ENCODE data around the gene HSD11B1. TPM values are rescaled to one million over a fixed set of nuclear protein-coding genes. Genes with fewer than 3 reads are reported as not detected.
A peak's percentile ranks its signal among the peaks of the same experiment; 100 is the strongest.

The HSD11B1 gene
- total RNA-seq, result 1 to 10 TPM in 1 of 5 donors, under 1 TPM in 1, not detected in 3; 0.41 to 1.1 TPM
- total RNA-seq (2013), result 0.63 TPM
- 0 to 5.8 (median 0.06) reads per million in 29 experiments for total RNA-seq

DNA sequence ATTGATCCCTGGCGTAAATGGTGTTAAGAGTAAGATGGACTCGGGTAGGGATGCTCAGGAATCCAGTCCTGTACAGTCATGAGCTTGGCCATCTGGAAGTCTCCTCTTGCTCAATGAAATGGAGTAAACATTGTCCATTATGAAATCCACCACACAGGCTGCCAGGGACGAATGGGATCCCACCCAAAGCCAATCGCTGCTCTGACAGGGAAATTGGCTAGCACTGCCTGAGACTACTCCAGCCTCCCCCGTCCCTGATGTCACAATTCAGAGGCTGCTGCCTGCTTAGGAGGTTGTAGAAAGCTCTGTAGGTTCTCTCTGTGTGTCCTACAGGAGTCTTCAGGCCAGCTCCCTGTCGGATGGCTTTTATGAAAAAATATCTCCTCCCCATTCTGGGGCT is at the start of gene HSD11B1:
Gene HSD11B1 (plus strand): TSS at position 263 of the 400 bp plus-strand sequence. CDS start 97 bp downstream, at position 360.
- H3K4me1 ChIP-seq (ENCODE audit: control insufficient read depth in 1 of 2, extremely low read depth in 1 of 2, insufficient read depth in 2 of 2, low read length in 2 of 2), result no peaks in the 10 kb centered on the region
- Mint-ChIP-seq H3K36me3 (peaks cover 4% of the 10 kb centered on the region), H3K4me3 (no peak within 1 kb of the TSS), H3K27ac (no peak within 1 kb of the TSS), H3K4me1 (peaks cover under 1 to 12% (median 11%) of the 10 kb centered on the region in 3 donors), H3K27me3 (peaks cover 0 to 2% of the 10 kb centered on the region in 2 donors), H3K9me3 (no peaks in the 10 kb centered on the region)
- no peak for DNase-seq
- WGBS (ENCODE audit: insufficient coverage), result 100% methylated on average over 1 of the region's 6 CpGs
- ChIA-PET POLR2A (no interaction called here), CTCF (interaction anchor here in 1 of 2 donors (0.6 kb wide), 1 partner anchor 40 kb away, joined by 3 read pairs; no protein-coding TSS in a partner anchor)
- H3K27ac ChIP-seq (ENCODE audit: low read length), result no peak within 1 kb of the TSS
- no peaks in the 10 kb centered on the region for H3K36me3 ChIP-seq (ENCODE audit: control insufficient read depth in 2 of 2, extremely low read depth in 1 of 2, insufficient read depth in 1 of 2, low read length in 1 of 2)
- no peaks in the 10 kb centered on the region for H3K9me3 ChIP-seq
- ATAC-seq (replicated peaks in 1 of 4), result no peak
- H3K27me3 ChIP-seq (replicated peaks in 1 of 2; ENCODE audit: control insufficient read depth in 2 of 2, extremely low read depth in 1 of 2, insufficient read depth in 2 of 2, low read length in 1 of 2), result no peaks in the 10 kb centered on the region
- no peak within 1 kb of the TSS for H3K4me3 ChIP-seq (ENCODE audit: control insufficient read depth in 1 of 2, extremely low read depth in 1 of 2, low read length in 1 of 2)

DNA sequence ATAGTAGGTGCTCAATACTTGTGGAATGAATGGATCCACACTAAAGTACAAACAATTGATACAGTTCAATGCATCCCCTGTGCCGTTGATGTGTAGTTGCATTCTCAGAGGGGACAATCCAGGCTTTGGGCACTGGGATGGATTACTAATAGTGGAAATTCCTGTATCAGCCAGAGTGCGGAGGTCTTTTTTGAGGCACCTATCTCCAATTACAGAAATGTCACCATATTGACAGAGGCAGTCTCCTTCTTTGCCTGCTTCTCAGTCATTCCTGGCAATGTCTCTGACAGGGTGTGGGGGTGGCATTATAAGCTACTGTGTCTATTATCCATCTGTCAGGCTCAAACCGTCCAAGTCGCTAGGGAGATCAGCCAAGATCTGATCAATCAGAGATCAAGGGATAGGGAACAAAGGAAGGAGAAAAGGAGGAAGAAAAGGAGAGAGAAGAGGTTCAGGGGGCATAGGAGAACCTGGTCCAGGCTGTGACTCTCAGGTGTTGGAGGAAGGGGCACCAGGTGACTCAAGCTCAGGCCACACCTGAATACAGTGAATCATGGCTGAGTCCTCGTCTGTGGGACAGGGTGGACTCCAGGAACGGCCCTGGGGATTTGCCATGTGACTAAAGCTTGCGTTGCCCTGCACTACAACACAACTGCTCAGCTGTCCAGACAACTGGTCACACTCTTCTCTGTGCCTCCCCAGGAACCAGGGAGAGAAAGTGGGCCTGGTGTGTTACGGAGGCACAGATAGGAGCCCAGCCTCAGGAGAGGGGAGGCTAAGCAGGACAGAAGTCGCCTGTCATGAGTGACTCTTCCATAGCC is 49.0 kb upstream of the HSD11B1 start:
- peaks cover 0 to 9% of the 10 kb centered on the region in 2 experiments for H3K4me1 ChIP-seq (ENCODE audit: control insufficient read depth in 1 of 2, extremely low read depth in 1 of 2, insufficient read depth in 2 of 2, low read length in 2 of 2)
- peaks cover 3 to 5% of the 10 kb centered on the region in 2 donors for H3K27me3 Mint-ChIP-seq

DNA sequence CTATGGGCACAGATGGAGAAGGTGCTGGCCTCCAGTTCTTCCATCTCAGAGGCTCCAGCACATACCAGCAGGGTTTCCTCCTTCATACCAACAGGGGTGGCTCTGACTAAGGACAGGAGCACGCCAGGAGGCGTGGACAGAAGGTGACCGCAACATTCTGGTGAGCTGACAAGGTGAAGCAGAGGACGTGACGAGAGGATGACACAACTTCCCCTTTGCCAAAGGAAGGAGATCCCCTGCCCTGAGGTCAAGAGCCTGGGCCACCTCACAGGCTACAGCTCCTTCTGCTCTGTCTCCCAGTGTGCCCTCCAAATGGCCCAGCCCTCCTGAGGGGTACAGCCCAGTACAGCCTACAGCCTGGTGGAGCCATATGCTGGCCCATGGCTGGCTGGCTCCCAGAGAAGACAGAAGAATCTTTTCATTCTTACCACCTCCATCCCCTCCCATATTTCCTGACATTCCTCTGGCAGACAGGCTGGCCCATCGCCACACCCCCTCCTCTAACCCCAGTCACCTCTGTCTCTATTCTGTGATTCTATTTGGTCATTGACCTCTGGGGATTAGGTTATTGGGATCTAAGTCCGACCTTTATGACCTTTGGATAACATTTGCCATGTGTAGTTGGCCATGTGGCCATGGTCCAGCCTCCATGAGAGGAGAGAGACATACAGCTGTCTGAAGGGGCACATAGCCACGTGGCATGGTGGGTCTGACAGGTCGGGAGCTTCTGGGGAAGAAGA is 47.3 kb upstream of the HSD11B1 start:
- ATAC-seq (replicated peaks in 1 of 4) (no peak), DNase-seq (peak in 5 of 35 experiments; percentile 6 to 50 (median 15))
- H3K4me3 Mint-ChIP-seq, result no peak overlapping the region
- Histone ChIP-seq H3K27me3 (replicated peaks in 1 of 2; ENCODE audit: control insufficient read depth in 2 of 2, extremely low read depth in 1 of 2, insufficient read depth in 2 of 2, low read length in 1 of 2) (peaks cover 0 to 2% of the 10 kb centered on the region in 2 experiments), H3K4me3 (ENCODE audit: control insufficient read depth in 1 of 2, extremely low read depth in 1 of 2, low read length in 1 of 2) (no peak overlapping the region), H3K9me3 (no peaks in the 10 kb centered on the region), H3K4me1 (ENCODE audit: control insufficient read depth in 1 of 2, extremely low read depth in 1 of 2, insufficient read depth in 2 of 2, low read length in 2 of 2) (no peaks in the 10 kb centered on the region), H3K27ac (ENCODE audit: low read length) (no peak overlapping the region), H3K36me3 (ENCODE audit: control insufficient read depth in 2 of 2, extremely low read depth in 1 of 2, insufficient read depth in 1 of 2, low read length in 1 of 2) (no peaks in the 10 kb centered on the region)
- H3K9me3 Mint-ChIP-seq, result no peaks in the 10 kb centered on the region
- no peak overlapping the region for H3K27ac Mint-ChIP-seq
- peaks cover 3 to 5% of the 10 kb centered on the region in 2 donors for H3K27me3 Mint-ChIP-seq
- ChIA-PET POLR2A (no interaction called here), CTCF (no interaction called here)
- no peaks in the 10 kb centered on the region for H3K36me3 Mint-ChIP-seq
- WGBS (ENCODE audit: insufficient coverage), result 71% methylated on average over 8 of the region's 9 CpGs
- H3K4me1 Mint-ChIP-seq, result peaks cover 7 to 15% (median 10%) of the 10 kb centered on the region in 3 donors

More for the DNA sequence above, 49.0 kb upstream of the HSD11B1 start:
- WGBS (ENCODE audit: insufficient coverage), result 83% methylated on average over 5 of the region's 9 CpGs
- ChIA-PET POLR2A (interaction anchor here in 1 of 2 donors (0.6 kb wide), 1 partner anchor 79 kb away, joined by 3 read pairs; no protein-coding TSS in a partner anchor), CTCF (no interaction called here)
- DNase-seq, result no peak
- H3K36me3 ChIP-seq (ENCODE audit: control insufficient read depth in 2 of 2, extremely low read depth in 1 of 2, insufficient read depth in 1 of 2, low read length in 1 of 2), result no peaks in the 10 kb centered on the region
- H3K27ac ChIP-seq (ENCODE audit: low read length), result no peak overlapping the region
- no peaks in the 10 kb centered on the region for H3K36me3 Mint-ChIP-seq
- no peak overlapping the region for H3K4me3 ChIP-seq (ENCODE audit: control insufficient read depth in 1 of 2, extremely low read depth in 1 of 2, low read length in 1 of 2)
- no peaks in the 10 kb centered on the region for H3K9me3 Mint-ChIP-seq
- H3K4me1 Mint-ChIP-seq, result peaks cover 10 to 28% (median 18%) of the 10 kb centered on the region in 3 donors
- H3K4me3 Mint-ChIP-seq, result no peak overlapping the region
- ATAC-seq (replicated peaks in 1 of 4), result no peak
- no peaks in the 10 kb centered on the region for H3K9me3 ChIP-seq
- no peak overlapping the region for H3K27ac Mint-ChIP-seq
- peaks cover 0 to 2% of the 10 kb centered on the region in 2 experiments for H3K27me3 ChIP-seq (replicated peaks in 1 of 2; ENCODE audit: control insufficient read depth in 2 of 2, extremely low read depth in 1 of 2, insufficient read depth in 2 of 2, low read length in 1 of 2)

DNA sequence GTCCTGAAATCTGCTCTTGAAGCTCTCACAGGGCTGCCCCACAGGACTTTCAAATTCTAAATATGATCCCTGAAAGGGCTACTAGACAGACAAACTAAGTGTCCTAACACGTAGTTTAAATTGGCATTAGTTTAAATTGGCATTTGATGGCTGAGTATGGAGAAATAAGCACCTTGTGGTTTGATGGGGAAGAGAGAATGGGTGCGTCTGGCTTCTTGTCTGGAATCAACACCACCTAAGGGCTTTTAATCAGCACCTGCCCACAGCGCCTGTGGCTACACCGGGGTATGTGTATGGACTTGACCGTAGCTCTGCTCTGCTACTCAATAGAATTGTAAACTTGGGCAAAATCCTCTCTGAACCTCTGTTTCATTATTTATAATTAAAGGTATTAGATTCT is 46.7 kb upstream of the HSD11B1 start:
- no peak overlapping the region for H3K4me3 ChIP-seq (ENCODE audit: control insufficient read depth in 1 of 2, extremely low read depth in 1 of 2, low read length in 1 of 2)
- H3K27me3 ChIP-seq (replicated peaks in 1 of 2; ENCODE audit: control insufficient read depth in 2 of 2, extremely low read depth in 1 of 2, insufficient read depth in 2 of 2, low read length in 1 of 2), result peaks cover 0 to 2% of the 10 kb centered on the region in 2 experiments
- H3K4me3 Mint-ChIP-seq, result no peak overlapping the region
- no peak for DNase-seq
- H3K9me3 ChIP-seq, result no peaks in the 10 kb centered on the region
- 0% methylated on average over 1 of the region's 5 CpGs for WGBS (ENCODE audit: insufficient coverage)
- no peaks in the 10 kb centered on the region for H3K36me3 Mint-ChIP-seq
- POLR2A ChIA-PET, result no interaction called here
- H3K4me1 ChIP-seq (ENCODE audit: control insufficient read depth in 1 of 2, extremely low read depth in 1 of 2, insufficient read depth in 2 of 2, low read length in 2 of 2), result no peaks in the 10 kb centered on the region
- H3K9me3 Mint-ChIP-seq, result no peaks in the 10 kb centered on the region
- CTCF ChIA-PET, result no interaction called here
- peaks cover 7 to 13% (median 10%) of the 10 kb centered on the region in 3 donors for H3K4me1 Mint-ChIP-seq
- peaks cover 3 to 5% of the 10 kb centered on the region in 2 donors for H3K27me3 Mint-ChIP-seq
- no peak overlapping the region for H3K27ac ChIP-seq (ENCODE audit: low read length)
- no peaks in the 10 kb centered on the region for H3K36me3 ChIP-seq (ENCODE audit: control insufficient read depth in 2 of 2, extremely low read depth in 1 of 2, insufficient read depth in 1 of 2, low read length in 1 of 2)
- no peak for ATAC-seq (replicated peaks in 1 of 4)
- no peak overlapping the region for H3K27ac Mint-ChIP-seq

DNA sequence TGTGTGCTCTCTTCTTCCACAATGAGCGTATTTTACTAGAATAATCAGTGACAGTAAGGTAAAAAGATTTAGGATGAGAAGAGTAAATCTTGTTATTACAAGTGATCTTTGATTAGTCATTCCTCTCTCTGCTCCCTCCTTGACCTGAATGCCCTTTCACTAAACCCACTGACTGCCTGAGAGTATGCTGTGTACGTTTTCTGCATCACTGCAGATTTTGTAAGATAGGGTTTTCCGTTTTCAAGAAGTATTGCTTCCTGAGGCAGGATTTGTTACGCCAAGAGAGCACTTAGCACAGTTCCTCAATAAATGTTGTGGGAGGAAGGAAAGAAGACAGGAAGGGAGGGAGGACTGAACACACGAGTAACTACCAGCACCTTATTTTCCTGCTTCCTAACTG is 44.7 kb upstream of the HSD11B1 start:
- ChIA-PET CTCF (no interaction called here), POLR2A (no interaction called here)
- Histone ChIP-seq H3K27ac (ENCODE audit: low read length) (no peak overlapping the region), H3K4me1 (ENCODE audit: control insufficient read depth in 1 of 2, extremely low read depth in 1 of 2, insufficient read depth in 2 of 2, low read length in 2 of 2) (no peaks in the 10 kb centered on the region), H3K36me3 (ENCODE audit: control insufficient read depth in 2 of 2, extremely low read depth in 1 of 2, insufficient read depth in 1 of 2, low read length in 1 of 2) (no peaks in the 10 kb centered on the region), H3K27me3 (replicated peaks in 1 of 2; ENCODE audit: control insufficient read depth in 2 of 2, extremely low read depth in 1 of 2, insufficient read depth in 2 of 2, low read length in 1 of 2) (peaks cover 0 to 2% of the 10 kb centered on the region in 2 experiments), H3K4me3 (ENCODE audit: control insufficient read depth in 1 of 2, extremely low read depth in 1 of 2, low read length in 1 of 2) (no peak overlapping the region), H3K9me3 (no peaks in the 10 kb centered on the region)
- peak in 1 of 35 experiments; percentile 5 for DNase-seq
- Mint-ChIP-seq H3K27me3 (peaks cover 3 to 5% of the 10 kb centered on the region in 2 donors), H3K4me1 (peaks cover 7 to 13% (median 10%) of the 10 kb centered on the region in 3 donors), H3K4me3 (no peak overlapping the region), H3K9me3 (no peaks in the 10 kb centered on the region), H3K27ac (peak overlapping the region in 1 of 2 donors; percentile 10), H3K36me3 (no peaks in the 10 kb centered on the region)
- 0% methylated on average over 1 of the region's 5 CpGs for WGBS (ENCODE audit: insufficient coverage)
- ATAC-seq (replicated peaks in 1 of 4), result no peak

DNA sequence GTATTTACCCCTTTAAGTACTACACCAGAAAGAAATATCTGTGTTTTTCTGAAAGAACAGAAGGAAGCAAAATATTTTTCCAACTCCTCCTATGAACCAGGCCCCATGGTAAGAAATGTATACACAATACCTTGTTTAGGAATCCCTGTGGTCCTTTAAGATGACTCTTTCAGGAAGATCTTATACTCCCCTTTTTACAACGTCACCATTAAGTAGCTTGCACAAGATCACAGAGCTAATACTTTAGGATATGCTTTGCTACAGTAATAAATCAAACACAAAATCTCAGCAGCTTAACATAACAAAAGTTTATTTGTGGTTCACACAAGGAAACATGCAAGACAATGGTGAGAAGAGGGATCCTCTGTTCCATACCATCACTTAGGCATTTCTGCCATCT is 43.6 kb upstream of the HSD11B1 start:
- H3K4me1 ChIP-seq (ENCODE audit: control insufficient read depth in 1 of 2, extremely low read depth in 1 of 2, insufficient read depth in 2 of 2, low read length in 2 of 2), result no peaks in the 10 kb centered on the region

More for the DNA sequence above, 43.6 kb upstream of the HSD11B1 start:
- Mint-ChIP-seq H3K27me3 (peaks cover 3 to 5% of the 10 kb centered on the region in 2 donors), H3K36me3 (no peaks in the 10 kb centered on the region), H3K4me3 (no peak overlapping the region), H3K27ac (no peak overlapping the region), H3K9me3 (no peaks in the 10 kb centered on the region), H3K4me1 (peaks cover 7 to 13% (median 10%) of the 10 kb centered on the region in 3 donors)
- Histone ChIP-seq H3K27ac (ENCODE audit: low read length) (no peak overlapping the region), H3K9me3 (no peaks in the 10 kb centered on the region), H3K27me3 (replicated peaks in 1 of 2; ENCODE audit: control insufficient read depth in 2 of 2, extremely low read depth in 1 of 2, insufficient read depth in 2 of 2, low read length in 1 of 2) (peaks cover 0 to 2% of the 10 kb centered on the region in 2 experiments), H3K36me3 (ENCODE audit: control insufficient read depth in 2 of 2, extremely low read depth in 1 of 2, insufficient read depth in 1 of 2, low read length in 1 of 2) (no peaks in the 10 kb centered on the region), H3K4me3 (ENCODE audit: control insufficient read depth in 1 of 2, extremely low read depth in 1 of 2, low read length in 1 of 2) (no peak overlapping the region)
- ATAC-seq (replicated peaks in 1 of 4) (no peak), DNase-seq (no peak)
- no CpG with 5 or more reads among the region's 1 CpG for WGBS (ENCODE audit: insufficient coverage)
- ChIA-PET POLR2A (no interaction called here), CTCF (no interaction called here)

All from T-cell (primary cell).